HCT116 (cell line): ENCODE results near the gene GSKIP. TPM values are rescaled to one million over a fixed set of nuclear protein-coding genes. Genes with fewer than 3 reads are reported as not detected.

ENCODE experiments used
- ATAC-seq: fragments of 200-7000 bp; cut with Tn5 transposase; 2 replicates; pipeline ENCODE4 v1.9.1; 2020; ENCODE audit warnings: mild to moderate bottlenecking, moderate library complexity
- BruUV-seq: library from RNA; stranded (reverse); fragments of 400-500 nt; replicated peaks from 2 replicates; lab custom pipeline; 2021; lab: Mats Ljungman, UMichigan
- CTCF ChIA-PET: fragments of 300-600 bp; sonication (Branson Sonifier 250); formaldehyde crosslinking; loops from one replicate; lab custom pipeline; 2021; ENCODE audit warnings: antibody characterized with exemption; lab: Charles Lee
- POLR2A ChIA-PET: fragments of 300-600, 350-600 bp; sonication (Branson Sonifier 250); formaldehyde crosslinking; loops from one replicate; lab custom pipeline; 2021; ENCODE audit warnings: antibody characterized with exemption; lab: Charles Lee
- RAD21 ChIA-PET, 2 experiments: fragments of 300-600 bp; sonication (Branson Sonifier 250); formaldehyde crosslinking; loops; one replicate each; lab custom pipeline; 2023; ENCODE audit warnings: low total read pairs in 2 of 2; ENCODE audit not compliant: uncharacterized antibody in 2 of 2, unreplicated experiment in 2 of 2, low non-redundant PET in 1 of 2; lab: Charles Lee
- DNase-seq: peaks from one replicate; pipeline ENCODE4 v3.0.0-alpha.2; 2010; ENCODE audit warnings: low read depth, low spot score
- H2AFZ ChIP-seq: fragments of 200-600 bp; shearing (Covaris generic), sonication (generic); 2 replicates; pipeline ENCODE4 v1.6.1; 2017; ENCODE audit warnings: low read depth, mixed run types, mixed read lengths, antibody characterized with exemption, low read length; ENCODE audit not compliant: poor library complexity, severe bottlenecking
- H3K27ac ChIP-seq: 2 replicates; pipeline ENCODE4 v1.5.1; 2012; ENCODE audit warnings: low read depth, low read length
- H3K27me3 ChIP-seq: fragments of 200-600 bp; sonication (generic); 2 replicates; pipeline ENCODE4 v1.6.1; 2016; ENCODE audit warnings: mixed run types, low read length, mixed read lengths; ENCODE audit not compliant: insufficient read depth
- H3K36me3 ChIP-seq, 2 experiments: fragments of 200-500 bp in 1 of 2; fragments of 200-600 bp in 1 of 2; sonication (Bioruptor generic) in 1 of 2; sonication (generic) in 1 of 2; 2 replicates each; pipeline versions ENCODE4 v1.5.1 to v1.6.1; 2014 to 2016; ENCODE audit warnings: low read length in 2 of 2, inconsistent platforms in 1 of 2, mixed read lengths in 1 of 2, mixed run types in 1 of 2; ENCODE audit not compliant: insufficient read depth in 2 of 2, control insufficient read depth in 1 of 2
- H3K4me1 ChIP-seq, 2 experiments: fragments of 200-600 bp in 1 of 2; sonication (generic) in 1 of 2; 2 replicates each; pipeline versions ENCODE4 v1.5.1 to v1.6.1; 2012 to 2017; ENCODE audit warnings: low read length in 2 of 2, inconsistent platforms in 1 of 2, mild to moderate bottlenecking in 1 of 2, mixed read lengths in 1 of 2, mixed run types in 1 of 2, moderate library complexity in 1 of 2; ENCODE audit not compliant: insufficient read depth in 2 of 2, control insufficient read depth in 1 of 2
- H3K4me2 ChIP-seq: fragments of 200-600 bp; sonication (generic); 2 replicates; pipeline ENCODE4 v1.6.1; 2017; ENCODE audit warnings: mixed run types, low read length, mixed read lengths
- H3K4me3 ChIP-seq, 2 experiments: fragments of 200-600 bp in 1 of 2; sonication (generic) in 1 of 2; replicated peaks in 1 of 2; 2 replicates each; pipeline ENCODE4 v1.5.1; 2011 to 2016; ENCODE audit warnings: low read length in 2 of 2, control low read depth in 1 of 2, low read depth in 1 of 2, mild to moderate bottlenecking in 1 of 2, mixed read lengths in 1 of 2, mixed run types in 1 of 2
- H3K79me2 ChIP-seq: fragments of 200-600 bp; sonication (generic); 2 replicates; pipeline ENCODE4 v1.6.1; 2017; ENCODE audit warnings: mild to moderate bottlenecking, mixed run types, low read length, moderate library complexity, mixed read lengths; ENCODE audit not compliant: insufficient read depth
- H3K9ac ChIP-seq: fragments of 200-600 bp; sonication (generic); 2 replicates; pipeline ENCODE4 v1.6.1; 2016; ENCODE audit warnings: low read length, mixed read lengths
- H3K9me2 ChIP-seq: fragments of 200-600 bp; sonication (generic), shearing (Covaris generic); 2 replicates; pipeline ENCODE4 v1.6.1; 2017; ENCODE audit warnings: mixed run types, mild to moderate bottlenecking, moderate library complexity; ENCODE audit not compliant: insufficient read depth
- H3K9me3 ChIP-seq, 2 experiments: fragments of 200-500 bp in 1 of 2; fragments of 200-600 bp in 1 of 2; sonication (Bioruptor generic) in 1 of 2; sonication (generic) in 1 of 2; 2 replicates each; pipeline ENCODE4 v1.6.1; 2014 to 2017; ENCODE audit warnings: low read length in 2 of 2, mixed read lengths in 2 of 2, inconsistent platforms in 1 of 2, low read depth in 1 of 2, mild to moderate bottlenecking in 1 of 2, mixed run types in 1 of 2, moderate library complexity in 1 of 2; ENCODE audit not compliant: control insufficient read depth in 1 of 2, insufficient read depth in 1 of 2
- H4K20me1 ChIP-seq: fragments of 200-600 bp; sonication (generic), shearing (Covaris generic); 2 replicates; pipeline ENCODE4 v1.6.1; 2017; ENCODE audit warnings: mixed run types, mild to moderate bottlenecking, moderate library complexity; ENCODE audit not compliant: insufficient read depth
- CBX3 ChIP-seq: IDR thresholded peaks from 2 replicates; pipeline ENCODE4 v1.6.1; 2012; ENCODE audit warnings: low read depth
- CEBPB ChIP-seq: IDR thresholded peaks from 2 replicates; pipeline ENCODE4 v1.6.1; 2012; ENCODE audit warnings: low read depth
- ELF1 ChIP-seq: IDR thresholded peaks from 2 replicates; pipeline ENCODE4 v1.6.1; 2012; ENCODE audit warnings: low read depth, borderline replicate concordance
- EZH2 ChIP-seq: fragments of 200-600 bp; sonication (generic); IDR thresholded peaks from 2 replicates; pipeline ENCODE4 v1.6.1; 2017; ENCODE audit warnings: antibody characterized with exemption, mixed run types
- EZH2phosphoT487 ChIP-seq: fragments of 200-600 bp; IDR thresholded peaks from 2 replicates; pipeline ENCODE4 v1.6.1; 2018; ENCODE audit warnings: antibody characterized with exemption, borderline replicate concordance
- JUND ChIP-seq: IDR thresholded peaks from 2 replicates; pipeline ENCODE4 v1.6.1; 2012
- POLR2A ChIP-seq: IDR thresholded peaks from 2 replicates; pipeline ENCODE4 v1.7.0; 2011; ENCODE audit warnings: borderline replicate concordance; ENCODE audit not compliant: insufficient read depth, insufficient read length; ENCODE audit errors: extremely low read depth
- POLR2AphosphoS5 ChIP-seq: IDR thresholded peaks from 2 replicates; pipeline ENCODE4 v1.6.1; 2011; ENCODE audit warnings: mild to moderate bottlenecking, low read depth, low read length, moderate library complexity
- RAD21 ChIP-seq: IDR thresholded peaks from 2 replicates; pipeline ENCODE4 v1.6.1; 2012; ENCODE audit warnings: low read depth, mild to moderate bottlenecking
- SIN3A ChIP-seq: IDR thresholded peaks from 2 replicates; pipeline ENCODE4 v1.6.1; 2012; ENCODE audit warnings: low read depth
- SP1 ChIP-seq: IDR thresholded peaks from 2 replicates; pipeline ENCODE4 v1.6.1; 2012; ENCODE audit warnings: low read depth
- SRF ChIP-seq: IDR thresholded peaks from 2 replicates; pipeline ENCODE4 v1.6.1; 2012; ENCODE audit warnings: low read depth
- TCF7L2 ChIP-seq: IDR thresholded peaks from 2 replicates; pipeline ENCODE4 v1.7.0; 2011; ENCODE audit warnings: borderline replicate concordance, inconsistent platforms; ENCODE audit not compliant: insufficient read depth, insufficient read length; ENCODE audit errors: extremely low read depth
- YY1 ChIP-seq: IDR thresholded peaks from 2 replicates; pipeline ENCODE4 v1.6.1; 2011; ENCODE audit warnings: low read length, low read depth, moderate library complexity, mild to moderate bottlenecking; ENCODE audit not compliant: insufficient replicate concordance; ENCODE audit errors: extremely low read depth
- ZFX ChIP-seq: fragments of 450-650 bp; IDR thresholded peaks from 2 replicates; pipeline ENCODE4 v1.6.1; 2017
- intact Hi-C: fragments of 100-400 bp; cut with micrococcal nuclease; formaldehyde crosslinking; loops from 2 replicates; pipeline ENCODE4 v1.10.0; 2022
- total RNA-seq: library from RNA; stranded (reverse); gene quantifications from one replicate; pipeline ENCODE4 v1.2.1, GENCODE V29; 2021; ENCODE audit not compliant: unreplicated experiment
- TF ChIP-seq, protein P1 (sequence below): IDR thresholded peaks from 2 replicates; pipeline ENCODE4 v1.6.1; 2012; ENCODE audit warnings: low read depth
- TF ChIP-seq, protein P2 (sequence below): IDR thresholded peaks from 2 replicates; pipeline ENCODE4 v1.6.1; 2012
- TF ChIP-seq, protein P3 (sequence below): IDR thresholded peaks from 2 replicates; pipeline ENCODE4 v1.6.1; 2011; ENCODE audit warnings: mild to moderate bottlenecking, low read length, moderate library complexity; ENCODE audit not compliant: insufficient replicate concordance; ENCODE audit errors: extremely low read depth
- TF ChIP-seq, protein P4 (sequence below): IDR thresholded peaks from 2 replicates; pipeline ENCODE4 v1.6.1; 2012

Gene GSKIP
- total RNA-seq, 1 experiment from 2014 or later, result 21.7 TPM

DNA sequence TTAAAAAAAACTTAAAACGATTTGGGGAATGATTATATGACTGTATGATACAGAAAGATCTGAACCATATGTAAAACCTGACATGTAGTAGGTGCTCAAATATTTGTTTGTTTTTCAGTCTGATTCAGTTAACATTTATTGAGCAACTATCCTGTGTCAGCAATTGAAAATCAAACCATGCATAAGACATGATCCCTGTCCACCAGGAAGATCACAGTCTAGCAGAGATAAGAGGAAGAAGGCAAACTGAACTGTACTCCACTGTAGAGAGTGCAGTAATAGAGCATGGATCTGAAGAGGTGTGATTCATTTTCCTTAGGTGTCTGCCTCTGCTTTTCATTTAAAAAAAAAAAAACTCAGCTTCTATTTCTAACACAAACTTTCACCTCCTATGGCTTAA is 20.7 kb downstream of the GSKIP start:
- CTCF ChIA-PET, result no interaction called here
- POLR2A ChIA-PET, result no interaction called here
- BruUV-seq, result no TSS peak

More for the DNA sequence above, 20.7 kb downstream of the GSKIP start:
- Histone ChIP-seq H3K9ac (no peak overlapping the region), H2AFZ (no peak overlapping the region), H3K9me2 (no peaks in the 10 kb centered on the region), H3K4me2 (no peak overlapping the region), H4K20me1 (no peaks in the 10 kb centered on the region), H3K79me2 (no peaks in the 10 kb centered on the region), H3K27ac (no peak overlapping the region), H3K4me3 (no peak overlapping the region), H3K36me3 (0 out of 4 replicates have a peak, but pooled peaks cover 0 to 8% of the 10 kb centered on the region in 2 experiments), H3K9me3 (no peaks in the 10 kb centered on the region), H3K4me1 (no peaks in the 10 kb centered on the region), H3K27me3 (no peaks in the 10 kb centered on the region)
- no peak for DNase-seq
- TF ChIP-seq TCF7L2 (no peak), EZH2phosphoT487 (no peak), ELF1 (no peak), POLR2A (no peak), JUND (no peak), CBX3 (no peak), RAD21 (no peak), SP1 (no peak), CEBPB (no peak), ZFX (no peak), SIN3A (no peak), SRF (no peak), POLR2AphosphoS5 (no peak), YY1 (no peak), EZH2 (no peak)
- TF ChIP-seq, protein P1, sequence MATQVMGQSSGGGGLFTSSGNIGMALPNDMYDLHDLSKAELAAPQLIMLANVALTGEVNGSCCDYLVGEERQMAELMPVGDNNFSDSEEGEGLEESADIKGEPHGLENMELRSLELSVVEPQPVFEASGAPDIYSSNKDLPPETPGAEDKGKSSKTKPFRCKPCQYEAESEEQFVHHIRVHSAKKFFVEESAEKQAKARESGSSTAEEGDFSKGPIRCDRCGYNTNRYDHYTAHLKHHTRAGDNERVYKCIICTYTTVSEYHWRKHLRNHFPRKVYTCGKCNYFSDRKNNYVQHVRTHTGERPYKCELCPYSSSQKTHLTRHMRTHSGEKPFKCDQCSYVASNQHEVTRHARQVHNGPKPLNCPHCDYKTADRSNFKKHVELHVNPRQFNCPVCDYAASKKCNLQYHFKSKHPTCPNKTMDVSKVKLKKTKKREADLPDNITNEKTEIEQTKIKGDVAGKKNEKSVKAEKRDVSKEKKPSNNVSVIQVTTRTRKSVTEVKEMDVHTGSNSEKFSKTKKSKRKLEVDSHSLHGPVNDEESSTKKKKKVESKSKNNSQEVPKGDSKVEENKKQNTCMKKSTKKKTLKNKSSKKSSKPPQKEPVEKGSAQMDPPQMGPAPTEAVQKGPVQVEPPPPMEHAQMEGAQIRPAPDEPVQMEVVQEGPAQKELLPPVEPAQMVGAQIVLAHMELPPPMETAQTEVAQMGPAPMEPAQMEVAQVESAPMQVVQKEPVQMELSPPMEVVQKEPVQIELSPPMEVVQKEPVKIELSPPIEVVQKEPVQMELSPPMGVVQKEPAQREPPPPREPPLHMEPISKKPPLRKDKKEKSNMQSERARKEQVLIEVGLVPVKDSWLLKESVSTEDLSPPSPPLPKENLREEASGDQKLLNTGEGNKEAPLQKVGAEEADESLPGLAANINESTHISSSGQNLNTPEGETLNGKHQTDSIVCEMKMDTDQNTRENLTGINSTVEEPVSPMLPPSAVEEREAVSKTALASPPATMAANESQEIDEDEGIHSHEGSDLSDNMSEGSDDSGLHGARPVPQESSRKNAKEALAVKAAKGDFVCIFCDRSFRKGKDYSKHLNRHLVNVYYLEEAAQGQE, result no peak
- TF ChIP-seq, protein P2, sequence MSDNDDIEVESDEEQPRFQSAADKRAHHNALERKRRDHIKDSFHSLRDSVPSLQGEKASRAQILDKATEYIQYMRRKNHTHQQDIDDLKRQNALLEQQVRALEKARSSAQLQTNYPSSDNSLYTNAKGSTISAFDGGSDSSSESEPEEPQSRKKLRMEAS, result no peak
- TF ChIP-seq, protein P3, sequence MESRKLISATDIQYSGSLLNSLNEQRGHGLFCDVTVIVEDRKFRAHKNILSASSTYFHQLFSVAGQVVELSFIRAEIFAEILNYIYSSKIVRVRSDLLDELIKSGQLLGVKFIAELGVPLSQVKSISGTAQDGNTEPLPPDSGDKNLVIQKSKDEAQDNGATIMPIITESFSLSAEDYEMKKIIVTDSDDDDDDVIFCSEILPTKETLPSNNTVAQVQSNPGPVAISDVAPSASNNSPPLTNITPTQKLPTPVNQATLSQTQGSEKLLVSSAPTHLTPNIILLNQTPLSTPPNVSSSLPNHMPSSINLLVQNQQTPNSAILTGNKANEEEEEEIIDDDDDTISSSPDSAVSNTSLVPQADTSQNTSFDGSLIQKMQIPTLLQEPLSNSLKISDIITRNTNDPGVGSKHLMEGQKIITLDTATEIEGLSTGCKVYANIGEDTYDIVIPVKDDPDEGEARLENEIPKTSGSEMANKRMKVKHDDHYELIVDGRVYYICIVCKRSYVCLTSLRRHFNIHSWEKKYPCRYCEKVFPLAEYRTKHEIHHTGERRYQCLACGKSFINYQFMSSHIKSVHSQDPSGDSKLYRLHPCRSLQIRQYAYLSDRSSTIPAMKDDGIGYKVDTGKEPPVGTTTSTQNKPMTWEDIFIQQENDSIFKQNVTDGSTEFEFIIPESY, result no peak
- TF ChIP-seq, protein P4, sequence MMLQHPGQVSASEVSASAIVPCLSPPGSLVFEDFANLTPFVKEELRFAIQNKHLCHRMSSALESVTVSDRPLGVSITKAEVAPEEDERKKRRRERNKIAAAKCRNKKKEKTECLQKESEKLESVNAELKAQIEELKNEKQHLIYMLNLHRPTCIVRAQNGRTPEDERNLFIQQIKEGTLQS, result no peak
- intact Hi-C loops, result no loop called here
- ATAC-seq, result no peak
- RAD21 ChIA-PET, result no interaction called here
